Cortex of kidney (tissue), 1 donor: ENCODE results near the gene FANCC.

Experiments
- DNase-seq: peaks from one replicate; lab custom pipeline; 2025; lab: John Stamatoyannopoulos, UW

FANCC gene

GRCh38 chr9:95317119-95317892 is at the start of gene FANCC:
Gene FANCC, minus strand, starts transcription at chr9:95317709. Its CDS starts 68,418 bp downstream, at chr9:95249291.
- peak; percentile 21 for DNase-seq

- no peak for DNase-seq
Measured at GRCh38 chr9:95366731-95367325, 49.3 kb upstream of the FANCC start.

- DNase-seq, result no peak
Measured at GRCh38 chr9:95365766-95366165, 48.3 kb upstream of the FANCC start.

- no peak for DNase-seq
Measured at GRCh38 chr9:95363051-95363841, 45.7 kb upstream of the FANCC start.

- DNase-seq, result no peak
Measured at GRCh38 chr9:95360866-95361265, 43.4 kb upstream of the FANCC start.

GRCh38 chr9:95357316-95357715 is 39.8 kb upstream of the FANCC start:
- no peak for DNase-seq

GRCh38 chr9:95355500-95355899 is 38.0 kb upstream of the FANCC start:
- DNase-seq, result no peak

GRCh38 chr9:95351051-95351450 is 33.5 kb upstream of the FANCC start:
- DNase-seq, result no peak

GRCh38 chr9:95350266-95350665 is 32.8 kb upstream of the FANCC start:
- DNase-seq, result no peak

- no peak for DNase-seq
Measured at GRCh38 chr9:95349091-95350038, 31.9 kb upstream of the FANCC start.

- DNase-seq, result no peak
Measured at GRCh38 chr9:95346021-95346420, 28.5 kb upstream of the FANCC start.

GRCh38 chr9:95344735-95345325 is 27.3 kb upstream of the FANCC start:
- no peak for DNase-seq

GRCh38 chr9:95343725-95344287 is 26.3 kb upstream of the FANCC start:
- no peak for DNase-seq

- DNase-seq, result no peak
Measured at GRCh38 chr9:95342571-95342970, 25.1 kb upstream of the FANCC start.

GRCh38 chr9:95341293-95341962 is 23.9 kb upstream of the FANCC start:
- no peak for DNase-seq

- no peak for DNase-seq
Measured at GRCh38 chr9:95338243-95338642, 20.7 kb upstream of the FANCC start.

- no peak for DNase-seq
Measured at GRCh38 chr9:95336281-95336680, 18.8 kb upstream of the FANCC start.

- DNase-seq, result no peak
Measured at GRCh38 chr9:95333426-95333825, 15.9 kb upstream of the FANCC start.

GRCh38 chr9:95332860-95333259 is 15.4 kb upstream of the FANCC start:
- DNase-seq, result no peak

- DNase-seq, result no peak
Measured at GRCh38 chr9:95330720-95331404, 13.4 kb upstream of the FANCC start.
